Keratinocyte (primary cell): ENCODE data around the gene SLC9A7. TPM values are rescaled to one million over a fixed set of nuclear protein-coding genes. Genes with fewer than 3 reads are reported as not detected.

Experiments used
- DNase-seq: peaks from one replicate; pipeline ENCODE4 v3.0.0-alpha.2; 2011; ENCODE audit warnings: low read depth, missing footprints, low spot score
- FAIRE-seq: peaks from 2 replicates; lab custom pipeline; 2011; peaks lifted over from hg19 to GRCh38; lab: Jason Lieb, UNC
- H2AFZ ChIP-seq: 2 replicates; pipeline ENCODE4 v1.6.0; 2012; ENCODE audit warnings: low read length, control low read depth, inconsistent platforms; ENCODE audit not compliant: control insufficient read depth
- H3K27ac ChIP-seq: 2 replicates; pipeline ENCODE4 v1.5.1; 2011; ENCODE audit warnings: low read length; ENCODE audit not compliant: control insufficient read depth, insufficient read depth
- H3K27me3 ChIP-seq: 3 replicates; pipeline ENCODE4 v1.6.0; 2011; ENCODE audit warnings: low read length; ENCODE audit not compliant: control insufficient read depth, insufficient read depth; ENCODE audit errors: extremely low read depth
- H3K36me3 ChIP-seq, 2 experiments: 2 replicates in 1 of 2; 3 replicates in 1 of 2; pipeline ENCODE4 v1.5.1; 2011; ENCODE audit warnings: low read length in 2 of 2, mild to moderate bottlenecking in 1 of 2; ENCODE audit not compliant: control insufficient read depth in 2 of 2, insufficient read depth in 2 of 2; ENCODE audit errors: extremely low read depth in 1 of 2
- H3K4me1 ChIP-seq: 3 replicates; pipeline ENCODE4 v1.5.1; 2011; ENCODE audit warnings: low read length; ENCODE audit not compliant: control insufficient read depth, insufficient read depth; ENCODE audit errors: extremely low read depth
- H3K4me2 ChIP-seq: 3 replicates; pipeline ENCODE4 v1.6.0; 2011; ENCODE audit warnings: low read depth, low read length; ENCODE audit not compliant: control insufficient read depth, insufficient read depth; ENCODE audit errors: extremely low read depth
- H3K4me3 ChIP-seq, 3 experiments: fragments of 200-600 bp in 1 of 3; sonication (generic) in 1 of 3; 2 replicates in 2 of 3; 3 replicates in 1 of 3; pipeline ENCODE4 v1.5.1; 2011 to 2016; ENCODE audit warnings: low read length in 3 of 3, mild to moderate bottlenecking in 3 of 3, control low read depth in 2 of 3, inconsistent platforms in 1 of 3, low read depth in 1 of 3, mixed read lengths in 1 of 3, mixed run types in 1 of 3, moderate library complexity in 1 of 3; ENCODE audit not compliant: control insufficient read depth in 2 of 3, insufficient read depth in 2 of 3; ENCODE audit errors: extremely low read depth in 1 of 3
- H3K79me2 ChIP-seq: 2 replicates; pipeline ENCODE4 v1.6.0; 2012; ENCODE audit warnings: low read length; ENCODE audit not compliant: control insufficient read depth, insufficient read depth
- H3K9ac ChIP-seq: 3 replicates; pipeline ENCODE4 v1.6.0; 2011; ENCODE audit warnings: low read length; ENCODE audit not compliant: control insufficient read depth, insufficient read depth; ENCODE audit errors: extremely low read depth
- H3K9me1 ChIP-seq: 3 replicates; pipeline ENCODE4 v1.6.0; 2011; ENCODE audit warnings: low read length; ENCODE audit not compliant: control insufficient read depth, insufficient read depth; ENCODE audit errors: extremely low read depth
- H3K9me3 ChIP-seq: 2 replicates; pipeline ENCODE4 v1.5.1; 2012; ENCODE audit warnings: low read depth, low read length; ENCODE audit not compliant: control insufficient read depth
- H4K20me1 ChIP-seq: 3 replicates; pipeline ENCODE4 v1.6.0; 2011; ENCODE audit warnings: low read length; ENCODE audit not compliant: control insufficient read depth, insufficient read depth; ENCODE audit errors: extremely low read depth
- EZH2 ChIP-seq: IDR thresholded peaks from one replicate; pipeline ENCODE4 v1.6.1; 2012; ENCODE audit warnings: inconsistent platforms, mild to moderate bottlenecking, low read length, moderate library complexity
- dilution Hi-C: fragments of 300-500 bp; cut with MboI; formaldehyde crosslinking; loops from one replicate; pipeline ENCODE4 v1.7.0; 2020; ENCODE audit warnings: low sequenced_read_pairs; ENCODE audit not compliant: extremely low pct_ligation_motif_present
- polyA plus RNA-seq, 5 experiments: library from polyadenylated mRNA; depleted of rRNA in 3 of 5; stranded (reverse) in 3 of 5; stranded (forward) in 1 of 5; unstranded in 1 of 5; fragments of >200 nt; gene quantifications; 1 replicate in 1 of 5; 2 replicates in 3 of 5; 3 replicates in 1 of 5; pipeline versions ENCODE4 v1.2.1 to v1.2.3, GENCODE V29; 2011 to 2012; ENCODE audit warnings: missing spikeins in 2 of 5, low read depth in 1 of 5, low replicate concordance in 1 of 5
- TF ChIP-seq, protein P1 (sequence below), 3 experiments: IDR thresholded peaks in 1 of 3; conservative IDR thresholded peaks in 1 of 3; optimal IDR thresholded peaks in 1 of 3; 2 replicates in 2 of 3; 3 replicates in 1 of 3; pipeline versions ENCODE3 to v1.5.1; 2011; ENCODE audit warnings: low read length in 3 of 3, mild to moderate bottlenecking in 3 of 3, moderate library complexity in 2 of 3, control low read depth in 1 of 3, inconsistent platforms in 1 of 3; ENCODE audit not compliant: insufficient read depth in 2 of 3; ENCODE audit errors: extremely low read depth in 1 of 3

Gene SLC9A7
- polyA plus RNA-seq, 1 donor (not counting 4 experiments of a cell fraction or from before 2014, with no cell fraction given): 8.1 TPM

- no peak overlapping the region for H3K4me2 ChIP-seq
- no peak overlapping the region for H3K4me3 ChIP-seq
- H3K79me2 ChIP-seq: no peaks in the 10 kb centered on the region
- H3K4me1 ChIP-seq: peaks cover 9% of the 10 kb centered on the region
- FAIRE-seq (no peak), DNase-seq (no peak)
- no peak overlapping the region for H2AFZ ChIP-seq
- no peaks in the 10 kb centered on the region for H4K20me1 ChIP-seq
- dilution Hi-C loops: no loop called here
- no peaks in the 10 kb centered on the region for H3K9me1 ChIP-seq
- no peaks in the 10 kb centered on the region for H3K36me3 ChIP-seq
- H3K27me3 ChIP-seq: no peaks in the 10 kb centered on the region
- TF ChIP-seq, protein P1, sequence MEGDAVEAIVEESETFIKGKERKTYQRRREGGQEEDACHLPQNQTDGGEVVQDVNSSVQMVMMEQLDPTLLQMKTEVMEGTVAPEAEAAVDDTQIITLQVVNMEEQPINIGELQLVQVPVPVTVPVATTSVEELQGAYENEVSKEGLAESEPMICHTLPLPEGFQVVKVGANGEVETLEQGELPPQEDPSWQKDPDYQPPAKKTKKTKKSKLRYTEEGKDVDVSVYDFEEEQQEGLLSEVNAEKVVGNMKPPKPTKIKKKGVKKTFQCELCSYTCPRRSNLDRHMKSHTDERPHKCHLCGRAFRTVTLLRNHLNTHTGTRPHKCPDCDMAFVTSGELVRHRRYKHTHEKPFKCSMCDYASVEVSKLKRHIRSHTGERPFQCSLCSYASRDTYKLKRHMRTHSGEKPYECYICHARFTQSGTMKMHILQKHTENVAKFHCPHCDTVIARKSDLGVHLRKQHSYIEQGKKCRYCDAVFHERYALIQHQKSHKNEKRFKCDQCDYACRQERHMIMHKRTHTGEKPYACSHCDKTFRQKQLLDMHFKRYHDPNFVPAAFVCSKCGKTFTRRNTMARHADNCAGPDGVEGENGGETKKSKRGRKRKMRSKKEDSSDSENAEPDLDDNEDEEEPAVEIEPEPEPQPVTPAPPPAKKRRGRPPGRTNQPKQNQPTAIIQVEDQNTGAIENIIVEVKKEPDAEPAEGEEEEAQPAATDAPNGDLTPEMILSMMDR (optimal IDR thresholded peaks at IDR 0.05 in 1 of 3, IDR thresholded peaks at IDR 0.05 in 1 of 3, conservative IDR thresholded peaks at IDR 0.05 in 1 of 3; ENCODE audit: extremely low read depth in 1 of 3, insufficient read depth in 2 of 3, low read length in 3 of 3): no peak
- no peak for TF ChIP-seq EZH2
- H3K9ac ChIP-seq: no peak overlapping the region
- H3K27ac ChIP-seq: no peak overlapping the region
- no peaks in the 10 kb centered on the region for H3K9me3 ChIP-seq
Measured at GRCh38 chrX:46715997-46716396, 42.9 kb downstream of the SLC9A7 start.

GRCh38 chrX:46715530-46715929 lies 43.4 kb downstream of the SLC9A7 start:
- Histone ChIP-seq H3K27me3 (no peaks in the 10 kb centered on the region), H3K9me1 (no peaks in the 10 kb centered on the region), H4K20me1 (no peaks in the 10 kb centered on the region), H3K27ac (no peak overlapping the region), H3K79me2 (no peaks in the 10 kb centered on the region), H3K4me3 (no peak overlapping the region), H3K36me3 (no peaks in the 10 kb centered on the region), H3K4me1 (peaks cover 14% of the 10 kb centered on the region), H3K9me3 (no peaks in the 10 kb centered on the region), H3K4me2 (no peak overlapping the region), H2AFZ (no peak overlapping the region), H3K9ac (no peak overlapping the region)
- dilution Hi-C loops: no loop called here
- TF ChIP-seq, protein P1 (optimal IDR thresholded peaks at IDR 0.05 in 1 of 3, IDR thresholded peaks at IDR 0.05 in 1 of 3, conservative IDR thresholded peaks at IDR 0.05 in 1 of 3; ENCODE audit: extremely low read depth in 1 of 3, insufficient read depth in 2 of 3, low read length in 3 of 3): no peak
- TF ChIP-seq EZH2: no peak
- FAIRE-seq (no peak), DNase-seq (no peak)
